Muscle layer of duodenum (tissue), 2 donors: ENCODE results near the gene ZNF221.
A peak's percentile ranks its signal among the peaks of the same experiment; 100 is the strongest.

ENCODE experiments used
- H3K27ac ChIP-seq: one replicate; pipeline ENCODE4 v1.7.0; 2013; ENCODE audit warnings: mild to moderate bottlenecking, low read length
- H3K27me3 ChIP-seq: one replicate; pipeline ENCODE4 v1.7.0; 2013; ENCODE audit warnings: low read depth, mild to moderate bottlenecking, control low read depth, low read length
- H3K36me3 ChIP-seq, 2 donors: one replicate each; pipeline ENCODE4 v1.7.0; 2013; ENCODE audit warnings: low read length in 2 of 2, control low read depth in 1 of 2, mild to moderate bottlenecking in 1 of 2; ENCODE audit not compliant: insufficient read depth in 2 of 2, control insufficient read depth in 1 of 2
- H3K4me1 ChIP-seq, 2 donors: one replicate each; pipeline ENCODE4 v1.7.0; 2013; ENCODE audit warnings: low read length in 2 of 2, mild to moderate bottlenecking in 2 of 2, control low read depth in 1 of 2, moderate library complexity in 1 of 2; ENCODE audit not compliant: insufficient read depth in 2 of 2, control insufficient read depth in 1 of 2
- H3K4me3 ChIP-seq, 2 donors: one replicate each; pipeline ENCODE4 v1.7.0; 2013; ENCODE audit warnings: low read length in 2 of 2, low read depth in 1 of 2, mild to moderate bottlenecking in 1 of 2
- H3K9me3 ChIP-seq, 2 donors: one replicate each; pipeline ENCODE4 v1.7.0; 2013; ENCODE audit warnings: low read length in 2 of 2, control low read depth in 1 of 2, mild to moderate bottlenecking in 1 of 2; ENCODE audit not compliant: control insufficient read depth in 1 of 2
- donor health status: healthy.

Gene ZNF221

DNA sequence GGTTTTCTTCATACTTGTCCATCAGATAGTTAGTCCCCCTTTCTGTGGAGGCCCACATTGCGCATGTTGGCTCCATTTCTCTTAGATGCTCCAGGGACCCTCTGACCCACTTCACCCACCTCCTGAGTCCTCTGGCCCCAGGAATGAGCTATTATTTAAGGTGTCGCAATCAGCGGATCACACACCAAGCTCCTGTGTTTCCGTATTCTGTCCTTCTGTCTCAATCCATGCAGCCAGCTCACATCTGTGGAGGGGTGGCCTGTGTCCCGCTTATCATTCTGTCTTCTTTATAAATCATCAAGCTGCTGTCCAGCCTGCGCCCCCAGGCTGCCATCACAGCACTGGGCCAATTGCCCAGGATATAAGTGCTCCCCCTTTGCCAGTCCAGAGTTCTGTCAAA, 56.4 kb downstream of the ZNF221 start:
- H3K36me3 ChIP-seq = peaks cover 48 to 70% of the 10 kb centered on the region in 2 donors
- H3K27me3 ChIP-seq = no peaks in the 10 kb centered on the region
- H3K9me3 ChIP-seq = peaks cover 58 to 59% of the 10 kb centered on the region in 2 donors
- H3K4me3 ChIP-seq = peak overlapping the region in 1 of 2 donors; percentile 47
- peaks cover 0 to 9% of the 10 kb centered on the region in 2 donors for H3K4me1 ChIP-seq
- no peak overlapping the region for H3K27ac ChIP-seq

DNA sequence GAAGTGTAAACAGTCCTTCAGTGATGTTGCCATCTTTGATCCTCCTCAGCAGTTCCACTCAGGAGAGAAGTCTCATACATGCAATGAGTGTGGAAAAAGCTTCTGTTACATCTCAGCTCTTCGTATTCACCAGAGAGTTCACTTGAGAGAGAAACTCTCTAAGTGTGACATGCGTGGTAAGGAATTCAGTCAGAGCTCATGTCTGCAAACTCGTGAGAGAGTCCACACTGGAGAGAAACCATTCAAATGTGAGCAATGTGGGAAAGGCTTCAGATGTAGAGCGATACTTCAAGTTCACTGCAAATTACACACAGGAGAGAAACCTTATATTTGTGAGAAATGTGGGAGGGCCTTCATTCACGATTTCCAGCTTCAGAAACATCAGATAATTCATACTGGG, 59.4 kb downstream of the ZNF221 start:
- peaks cover 63 to 71% of the 10 kb centered on the region in 2 donors for H3K9me3 ChIP-seq
- H3K4me1 ChIP-seq = no peaks in the 10 kb centered on the region
- H3K4me3 ChIP-seq = peak overlapping the region; percentile 27 to 31
- no peaks in the 10 kb centered on the region for H3K27me3 ChIP-seq
- H3K27ac ChIP-seq = no peak overlapping the region
- H3K36me3 ChIP-seq = peaks cover 48 to 77% of the 10 kb centered on the region in 2 donors
